ENCODE data around the gene ZBTB46. TPM values are rescaled to one million over a fixed set of nuclear protein-coding genes. Genes with fewer than 3 reads are reported as not detected.

Gene ZBTB46
- total RNA-seq, 2 experiments from 2014 or later, result 0.11 to 0.25 TPM

- no peak overlapping the region for H3K27ac Mint-ChIP-seq
- POLR2A ChIA-PET, result interaction anchor here (0.8 kb wide), 1 partner anchor 249 kb away, joined by 3 read pairs; no protein-coding TSS in a partner anchor
- no peak overlapping the region for H3K4me3 Mint-ChIP-seq
- H3K9me3 Mint-ChIP-seq, result no peaks in the 10 kb centered on the region
- DNase-seq, result no peak
- H3K27me3 Mint-ChIP-seq, result peaks cover 51% of the 10 kb centered on the region
- H3K4me1 Mint-ChIP-seq, result peaks cover 6% of the 10 kb centered on the region
- peaks cover 1% of the 10 kb centered on the region for H3K36me3 Mint-ChIP-seq
- ATAC-seq (ENCODE audit: low read depth), result no peak
Measured at GRCh38 chr20:63828951-63829350, 2.1 kb downstream of the ZBTB46 start.

- Mint-ChIP-seq H3K36me3 (peaks cover 1% of the 10 kb centered on the region), H3K27me3 (peaks cover 52% of the 10 kb centered on the region)
Measured at GRCh38 chr20:63828545-63828944, 2.5 kb downstream of the ZBTB46 start.

GRCh38 chr20:63828124-63828523 is 2.9 kb downstream of the ZBTB46 start:
- Mint-ChIP-seq H3K27me3 (peaks cover 48% of the 10 kb centered on the region), H3K27ac (no peak overlapping the region), H3K4me3 (no peak overlapping the region)

More at GRCh38 chr20:63828545-63828944, 2.5 kb downstream of the ZBTB46 start:
- POLR2A ChIA-PET, result no interaction called here
- Mint-ChIP-seq H3K27ac (no peak overlapping the region), H3K4me1 (peaks cover 6% of the 10 kb centered on the region), H3K9me3 (no peaks in the 10 kb centered on the region), H3K4me3 (no peak overlapping the region)
- no peak for ATAC-seq (ENCODE audit: low read depth)
- DNase-seq, result no peak

GRCh38 chr20:63826753-63827152 is 4.3 kb downstream of the ZBTB46 start:
- DNase-seq (no peak), ATAC-seq (ENCODE audit: low read depth) (no peak)
- H3K4me3 Mint-ChIP-seq, result no peak overlapping the region
- H3K4me1 Mint-ChIP-seq, result peaks cover 6% of the 10 kb centered on the region
- H3K27ac Mint-ChIP-seq, result no peak overlapping the region
- H3K27me3 Mint-ChIP-seq, result peaks cover 39% of the 10 kb centered on the region
- H3K9me3 Mint-ChIP-seq, result no peaks in the 10 kb centered on the region
- peaks cover 1% of the 10 kb centered on the region for H3K36me3 Mint-ChIP-seq
- POLR2A ChIA-PET, result no interaction called here

More at GRCh38 chr20:63828124-63828523, 2.9 kb downstream of the ZBTB46 start:
- peaks cover 1% of the 10 kb centered on the region for H3K36me3 Mint-ChIP-seq
- no peaks in the 10 kb centered on the region for H3K9me3 Mint-ChIP-seq
- peaks cover 6% of the 10 kb centered on the region for H3K4me1 Mint-ChIP-seq
- POLR2A ChIA-PET, result no interaction called here
- ATAC-seq (ENCODE audit: low read depth), result no peak
- DNase-seq, result no peak

DNA sequence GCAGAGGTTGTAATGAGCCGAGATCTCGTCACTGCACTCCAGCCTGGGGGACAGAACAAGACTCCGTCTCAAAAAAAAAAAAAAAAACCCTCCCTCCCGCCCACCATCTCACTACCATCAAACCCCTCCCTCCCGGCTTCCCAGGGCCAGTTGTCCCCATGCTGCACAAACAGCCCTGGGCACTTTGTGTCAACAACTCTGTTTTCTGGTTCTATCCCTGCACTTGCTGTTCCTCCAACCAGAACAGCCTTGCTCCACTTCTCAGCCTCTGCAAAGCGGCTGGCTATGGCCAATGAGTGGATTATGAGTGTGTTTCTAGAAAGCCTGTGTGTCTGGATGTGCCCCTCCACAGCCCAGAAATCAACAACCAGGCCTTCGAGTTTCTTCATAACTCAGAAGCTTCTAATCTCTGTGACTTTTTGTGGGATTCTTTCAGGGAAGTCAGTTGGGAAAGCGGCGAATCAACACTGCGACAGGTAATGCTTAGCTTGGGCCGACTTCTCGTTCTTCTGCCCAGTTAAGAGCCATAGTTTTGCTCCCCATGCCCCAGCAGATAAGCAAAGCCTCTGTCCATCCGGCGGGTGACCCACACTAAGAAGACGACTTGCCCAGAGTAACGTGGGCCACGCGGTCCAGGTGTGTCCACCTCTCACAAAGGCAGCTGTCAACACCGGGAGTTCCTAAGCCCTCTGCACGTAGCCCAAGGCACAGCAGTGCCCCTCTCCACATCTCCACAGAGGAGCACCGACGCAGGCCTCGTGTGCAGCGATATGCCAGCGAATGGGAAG is 5.5 kb downstream of the ZBTB46 start:
- ATAC-seq (ENCODE audit: low read depth), result no peak
- H3K9me3 Mint-ChIP-seq, result no peaks in the 10 kb centered on the region
- H3K27ac Mint-ChIP-seq, result no peak overlapping the region
- no peak overlapping the region for H3K4me3 Mint-ChIP-seq
- H3K4me1 Mint-ChIP-seq, result peaks cover 6% of the 10 kb centered on the region
- H3K27me3 Mint-ChIP-seq, result peaks cover 44% of the 10 kb centered on the region
- POLR2A ChIA-PET, result no interaction called here
- peaks cover 1% of the 10 kb centered on the region for H3K36me3 Mint-ChIP-seq
- no peak for DNase-seq

DNA sequence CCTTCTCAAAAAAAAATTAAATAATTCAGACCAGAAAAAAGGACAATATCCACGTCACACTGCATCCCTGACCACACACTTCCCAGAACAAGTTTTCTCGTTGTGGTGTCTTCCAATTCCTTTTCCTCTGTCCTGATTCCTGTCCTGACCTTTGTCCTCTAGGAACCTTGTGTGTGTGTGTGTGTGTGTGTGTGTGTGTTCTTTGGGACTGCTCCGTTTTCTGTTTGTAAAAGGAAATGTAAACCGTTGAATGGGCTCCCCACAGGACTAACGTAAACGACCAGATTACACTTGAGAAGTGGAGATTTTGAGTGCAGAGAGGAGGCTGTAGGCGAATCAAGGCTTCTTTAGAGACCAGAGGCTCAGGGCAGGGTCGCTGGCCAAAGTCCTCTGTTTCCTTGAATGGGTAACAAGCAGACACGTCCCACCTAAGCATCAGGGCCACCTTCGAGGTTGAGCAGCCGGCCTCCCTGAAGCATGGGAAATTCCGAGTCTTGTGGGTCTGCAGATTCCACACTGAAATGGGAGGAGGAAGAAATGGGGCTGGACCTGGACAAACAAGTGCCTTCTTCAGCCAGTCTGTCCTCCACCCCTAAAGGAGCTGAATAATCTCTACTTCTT is 7.3 kb downstream of the ZBTB46 start:
- H3K4me1 Mint-ChIP-seq, result no peaks in the 10 kb centered on the region
- no peaks in the 10 kb centered on the region for H3K9me3 Mint-ChIP-seq
- POLR2A ChIA-PET, result no interaction called here
- no peaks in the 10 kb centered on the region for H3K36me3 Mint-ChIP-seq
- no peak overlapping the region for H3K4me3 Mint-ChIP-seq
- H3K27ac Mint-ChIP-seq, result no peak overlapping the region
- peaks cover 31% of the 10 kb centered on the region for H3K27me3 Mint-ChIP-seq
- no peak for DNase-seq
- no peak for ATAC-seq (ENCODE audit: low read depth)

DNA sequence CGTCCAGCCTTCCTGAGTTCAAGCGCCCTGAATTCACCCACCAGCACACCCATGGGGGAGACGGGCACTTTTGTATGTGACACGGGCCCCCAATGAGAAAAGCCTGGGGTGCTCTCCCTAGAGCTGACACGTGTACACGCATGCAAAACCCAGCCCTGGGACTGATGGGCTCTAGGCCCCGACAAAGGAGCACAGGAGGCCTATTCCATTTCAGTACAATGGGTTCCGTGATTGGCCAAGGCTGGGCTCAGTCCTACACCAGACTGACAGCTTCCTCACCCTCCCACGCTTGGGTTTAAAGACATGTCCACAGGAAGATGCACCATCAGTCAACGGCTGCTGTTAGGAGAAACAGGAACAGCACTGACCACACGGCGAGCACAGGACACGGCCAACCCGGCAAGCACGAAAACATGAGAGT is 8.8 kb downstream of the ZBTB46 start:
- no peaks in the 10 kb centered on the region for H3K36me3 Mint-ChIP-seq

GRCh38 chr20:63821811-63822210 is 9.3 kb downstream of the ZBTB46 start:
- Mint-ChIP-seq H3K9me3 (no peaks in the 10 kb centered on the region), H3K4me3 (no peak overlapping the region), H3K27me3 (peaks cover 21% of the 10 kb centered on the region), H3K4me1 (no peaks in the 10 kb centered on the region), H3K36me3 (no peaks in the 10 kb centered on the region), H3K27ac (no peak overlapping the region)
- no peak for DNase-seq
- POLR2A ChIA-PET, result no interaction called here
- ATAC-seq (ENCODE audit: low read depth), result no peak

More for the DNA sequence above, 8.8 kb downstream of the ZBTB46 start:
- ATAC-seq (ENCODE audit: low read depth), result no peak
- no peak overlapping the region for H3K27ac Mint-ChIP-seq
- H3K4me3 Mint-ChIP-seq, result no peak overlapping the region
- peaks cover 21% of the 10 kb centered on the region for H3K27me3 Mint-ChIP-seq
- DNase-seq, result no peak
- H3K4me1 Mint-ChIP-seq, result no peaks in the 10 kb centered on the region
- H3K9me3 Mint-ChIP-seq, result no peaks in the 10 kb centered on the region
- POLR2A ChIA-PET, result no interaction called here

GRCh38 chr20:63819224-63819921 is 11.7 kb downstream of the ZBTB46 start:
- Mint-ChIP-seq H3K36me3 (no peaks in the 10 kb centered on the region), H3K27me3 (peaks cover 10% of the 10 kb centered on the region), H3K9me3 (no peaks in the 10 kb centered on the region), H3K4me1 (no peaks in the 10 kb centered on the region), H3K27ac (no peak overlapping the region), H3K4me3 (no peak overlapping the region)
- POLR2A ChIA-PET, result no interaction called here
- no peak for DNase-seq
- ATAC-seq (ENCODE audit: low read depth), result no peak

DNA sequence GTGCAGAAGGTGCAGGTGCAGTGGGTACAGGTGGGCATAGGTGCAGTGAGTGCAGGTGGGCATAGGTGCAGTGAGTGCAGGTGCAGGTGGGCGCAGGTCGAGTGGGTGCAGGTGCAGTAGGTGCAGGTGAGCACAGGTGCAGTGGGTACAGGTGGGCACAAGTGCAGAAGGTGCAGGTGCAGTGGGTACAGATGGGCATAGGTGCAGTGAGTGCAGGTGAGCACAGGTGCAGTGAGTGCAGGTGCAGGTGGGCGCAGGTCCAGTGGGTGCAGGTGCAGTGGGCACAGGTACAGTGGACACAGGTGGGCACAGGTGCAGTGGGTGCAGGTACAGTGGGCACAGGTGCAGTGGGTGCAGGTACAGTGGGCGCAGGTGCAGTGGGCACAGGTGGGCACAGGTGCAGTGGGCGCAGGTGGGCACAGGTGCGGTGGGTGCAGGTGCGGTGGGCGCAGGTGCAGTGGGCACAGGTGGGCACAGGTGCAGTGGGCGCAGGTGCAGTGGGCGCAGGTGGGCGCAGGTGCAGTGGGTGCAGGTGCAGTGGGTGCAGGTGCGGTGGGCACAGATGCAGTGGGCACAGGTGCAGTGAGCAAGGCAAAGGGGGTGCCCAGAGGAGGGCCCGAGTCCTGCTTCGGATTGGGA is 15.3 kb downstream of the ZBTB46 start:
- DNase-seq (no peak), ATAC-seq (ENCODE audit: low read depth) (no peak)
- Mint-ChIP-seq H3K27ac (no peak overlapping the region), H3K4me3 (no peak overlapping the region), H3K9me3 (no peaks in the 10 kb centered on the region), H3K36me3 (no peaks in the 10 kb centered on the region), H3K4me1 (no peaks in the 10 kb centered on the region), H3K27me3 (peaks cover 7% of the 10 kb centered on the region)
- POLR2A ChIA-PET, result no interaction called here

DNA sequence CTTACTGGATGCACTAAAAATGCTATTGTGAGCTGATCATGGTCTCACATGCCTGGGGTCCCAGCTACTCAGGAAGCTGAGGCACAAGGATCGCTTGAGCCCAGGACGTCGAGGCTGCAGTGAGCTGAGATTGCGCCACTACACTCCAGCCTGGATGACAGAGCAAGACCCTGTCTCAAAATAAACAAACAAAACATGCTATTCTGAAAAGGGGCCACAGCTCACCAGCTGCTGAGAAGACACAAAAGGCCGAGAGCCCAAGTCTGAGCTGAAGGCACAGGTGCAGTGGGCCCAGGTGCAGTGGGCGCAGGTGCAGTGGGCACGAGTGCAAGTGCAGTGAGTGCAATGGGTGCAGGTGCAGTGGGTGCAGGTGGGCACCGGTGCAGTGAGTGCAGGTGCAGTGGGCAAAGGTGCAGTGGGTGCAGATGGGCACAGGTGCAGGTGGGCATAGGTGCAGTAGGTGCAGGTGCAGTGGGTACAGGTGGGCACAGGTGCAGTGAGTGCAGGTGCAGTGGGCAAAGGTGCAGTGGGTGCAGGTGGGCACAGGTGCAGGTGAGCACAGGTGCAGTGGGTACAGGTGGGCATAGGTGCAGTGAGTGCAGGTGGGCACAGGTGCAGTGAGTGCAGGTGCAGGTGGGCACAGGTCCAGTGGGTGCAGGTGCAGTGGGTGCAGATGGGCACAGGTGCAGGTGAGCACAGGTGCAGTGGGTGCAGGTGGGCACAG is 16.0 kb downstream of the ZBTB46 start:
- no peak overlapping the region for H3K4me3 Mint-ChIP-seq
- no peaks in the 10 kb centered on the region for H3K4me1 Mint-ChIP-seq
- no peaks in the 10 kb centered on the region for H3K9me3 Mint-ChIP-seq
- DNase-seq (no peak), ATAC-seq (ENCODE audit: low read depth) (no peak)
- POLR2A ChIA-PET, result no interaction called here
- no peaks in the 10 kb centered on the region for H3K36me3 Mint-ChIP-seq
- H3K27me3 Mint-ChIP-seq, result peaks cover 6% of the 10 kb centered on the region
- no peak overlapping the region for H3K27ac Mint-ChIP-seq

- H3K4me1 Mint-ChIP-seq, result no peaks in the 10 kb centered on the region
- no peaks in the 10 kb centered on the region for H3K36me3 Mint-ChIP-seq
- DNase-seq (no peak), ATAC-seq (ENCODE audit: low read depth) (no peak)
- POLR2A ChIA-PET, result no interaction called here
- no peaks in the 10 kb centered on the region for H3K9me3 Mint-ChIP-seq
- H3K27ac Mint-ChIP-seq, result no peak overlapping the region
- H3K27me3 Mint-ChIP-seq, result peaks cover 6% of the 10 kb centered on the region
- no peak overlapping the region for H3K4me3 Mint-ChIP-seq
Measured at GRCh38 chr20:63811491-63811875, 19.6 kb downstream of the ZBTB46 start.
